PC-3 (cell line): Measurements from ENCODE around the gene GUCY2F. TPM values are rescaled to one million over a fixed set of nuclear protein-coding genes. Genes with fewer than 3 reads are reported as not detected.
A peak's percentile ranks its signal among the peaks of the same experiment; 100 is the strongest.

ENCODE experiments used
- ATAC-seq: fragments of 200-7000 bp; cut with Tn5 transposase; 2 replicates; pipeline ENCODE4 v1.9.1; 2020; ENCODE audit warnings: mild to moderate bottlenecking, moderate library complexity
- BruUV-seq: library from RNA; stranded (reverse); fragments of 400-500 nt; replicated peaks from 2 replicates; lab custom pipeline; 2021; lab: Mats Ljungman, UMichigan
- CTCF ChIA-PET: fragments of 300-600 bp; sonication (Branson Sonifier 250); formaldehyde crosslinking; loops from one replicate; lab custom pipeline; 2022; ENCODE audit warnings: antibody characterized with exemption; lab: Charles Lee
- POLR2A ChIA-PET: fragments of 300-600 bp; sonication (Branson Sonifier 250); formaldehyde crosslinking; loops from one replicate; lab custom pipeline; 2022; ENCODE audit warnings: antibody characterized with exemption; ENCODE audit not compliant: unreplicated experiment; lab: Charles Lee
- DNase-seq: peaks from one replicate; pipeline ENCODE4 v3.0.0-alpha.2; 2015
- H2AFZ ChIP-seq: fragments of 300-600 bp; sonication (generic); 2 replicates; pipeline ENCODE4 v1.6.0; 2016; ENCODE audit warnings: antibody characterized with exemption, low read length
- H3F3A ChIP-seq: fragments of 300-600 bp; sonication (generic); one replicate; pipeline ENCODE4 v1.6.0; 2017; ENCODE audit warnings: antibody characterized with exemption, low read length, control low read depth, mild to moderate bottlenecking; ENCODE audit not compliant: unreplicated experiment
- H3K27ac ChIP-seq: fragments of 300-600 bp; sonication (generic); 2 replicates; pipeline ENCODE4 v1.5.1; 2016; ENCODE audit warnings: mild to moderate bottlenecking, low read length
- H3K27me3 ChIP-seq: fragments of 300-600 bp; sonication (generic); 2 replicates; pipeline ENCODE4 v1.6.1; 2016; ENCODE audit warnings: low read length, mixed read lengths
- H3K36me3 ChIP-seq: fragments of 300-600 bp; sonication (generic); 2 replicates; pipeline ENCODE4 v1.6.1; 2016; ENCODE audit warnings: low read depth, mixed run types, low read length, mixed read lengths
- H3K4me1 ChIP-seq: fragments of 300-600 bp; sonication (generic); 2 replicates; pipeline ENCODE4 v1.5.1; 2016; ENCODE audit warnings: low read length; ENCODE audit not compliant: insufficient read depth
- H3K4me2 ChIP-seq: fragments of 300-600 bp; sonication (generic); 2 replicates; pipeline ENCODE4 v1.6.0; 2016; ENCODE audit warnings: low read length
- H3K4me3 ChIP-seq: fragments of 300-600 bp; sonication (generic); 2 replicates; pipeline ENCODE4 v1.5.1; 2016; ENCODE audit warnings: mild to moderate bottlenecking, low read length, mixed read lengths
- H3K79me2 ChIP-seq: fragments of 300-600 bp; sonication (generic); 2 replicates; pipeline ENCODE4 v1.6.1; 2017; ENCODE audit warnings: low read length, mixed read lengths
- H3K9ac ChIP-seq: fragments of 300-600 bp; sonication (generic); 2 replicates; pipeline ENCODE4 v1.6.0; 2016; ENCODE audit warnings: mild to moderate bottlenecking, low read length
- H3K9me2 ChIP-seq: fragments of 300-600 bp; sonication (generic); replicated peaks from 2 replicates; pipeline ENCODE4 v1.6.1; 2016; ENCODE audit warnings: mixed run types, low read length, mixed read lengths
- H3K9me3 ChIP-seq: fragments of 300-600 bp; sonication (generic); 2 replicates; pipeline ENCODE4 v1.6.1; 2016; ENCODE audit warnings: low read length, mixed read lengths
- H4K20me1 ChIP-seq: fragments of 300-600 bp; sonication (generic); 2 replicates; pipeline ENCODE4 v1.6.1; 2016; ENCODE audit warnings: low read length, mixed read lengths
- CTCF ChIP-seq: fragments of 300-600 bp; sonication (generic); conservative IDR thresholded peaks from 2 replicates; pipeline ENCODE4 v1.5.1; 2017; ENCODE audit warnings: antibody characterized with exemption, low read depth, mild to moderate bottlenecking, low read length
- EZH2 ChIP-seq: fragments of 300-600 bp; sonication (generic); IDR thresholded peaks from one replicate; pipeline ENCODE4 v1.6.1; 2017; ENCODE audit warnings: antibody characterized with exemption, mild to moderate bottlenecking, low read length; ENCODE audit not compliant: unreplicated experiment
- EZH2phosphoT487 ChIP-seq: fragments of 300-600 bp; sonication (generic); IDR thresholded peaks from 2 replicates; pipeline ENCODE4 v1.6.1; 2018; ENCODE audit warnings: mild to moderate bottlenecking, antibody characterized with exemption, low read length, borderline replicate concordance
- intact Hi-C: fragments of 100-400 bp; cut with micrococcal nuclease; formaldehyde crosslinking; loops from 2 replicates; pipeline ENCODE4 v1.9.0; 2023
- total RNA-seq: library from RNA; depleted of rRNA; stranded (reverse); fragments of >200 nt; gene quantifications from 2 replicates; pipeline ENCODE4 v1.2.3, GENCODE V29; 2014

Gene GUCY2F
- total RNA-seq, 1 experiment from 2014 or later, result not detected

GRCh38 chrX:109390556-109390955 lies 91.3 kb downstream of the GUCY2F start:
- BruUV-seq, result no TSS peak
- POLR2A ChIA-PET, result no interaction called here
- no peaks in the 10 kb centered on the region for H3K9me2 ChIP-seq
- H3K79me2 ChIP-seq, result no peaks in the 10 kb centered on the region
- H3K4me2 ChIP-seq, result no peak overlapping the region
- H3K4me3 ChIP-seq, result no peak overlapping the region
- H3K27me3 ChIP-seq, result peaks cover 13% of the 10 kb centered on the region
- no peaks in the 10 kb centered on the region for H4K20me1 ChIP-seq
- ATAC-seq (no peak), DNase-seq (no peak)
- no peak overlapping the region for H3K9ac ChIP-seq
- H2AFZ ChIP-seq, result no peak overlapping the region
- H3K9me3 ChIP-seq, result no peaks in the 10 kb centered on the region
- intact Hi-C loops, result no loop called here
- no peaks in the 10 kb centered on the region for H3K4me1 ChIP-seq
- TF ChIP-seq EZH2phosphoT487 (no peak), EZH2 (no peak), CTCF (no peak)
- no peaks in the 10 kb centered on the region for H3K36me3 ChIP-seq
- CTCF ChIA-PET, result no interaction called here
- H3K27ac ChIP-seq, result no peak overlapping the region
- no peaks in the 10 kb centered on the region for H3F3A ChIP-seq

- H3K79me2 ChIP-seq, result no peaks in the 10 kb centered on the region
- no peaks in the 10 kb centered on the region for H3K36me3 ChIP-seq
- H2AFZ ChIP-seq, result no peak overlapping the region
- TF ChIP-seq CTCF (no peak), EZH2 (no peak), EZH2phosphoT487 (no peak)
- peaks cover 13% of the 10 kb centered on the region for H3K27me3 ChIP-seq
- H3F3A ChIP-seq, result no peaks in the 10 kb centered on the region
- no peaks in the 10 kb centered on the region for H3K9me2 ChIP-seq
- no peak overlapping the region for H3K4me3 ChIP-seq
- no peak for DNase-seq
- POLR2A ChIA-PET, result no interaction called here
- ATAC-seq, result no peak
- no peak overlapping the region for H3K4me2 ChIP-seq
- no peaks in the 10 kb centered on the region for H4K20me1 ChIP-seq
- H3K4me1 ChIP-seq, result no peaks in the 10 kb centered on the region
- BruUV-seq, result no TSS peak
- no peak overlapping the region for H3K9ac ChIP-seq
- H3K27ac ChIP-seq, result no peak overlapping the region
- intact Hi-C loops, result no loop called here
- CTCF ChIA-PET, result no interaction called here
- no peaks in the 10 kb centered on the region for H3K9me3 ChIP-seq
Observed at GRCh38 chrX:109389917-109390316, 92.0 kb downstream of the GUCY2F start.

GRCh38 chrX:109384699-109385098 lies 97.2 kb downstream of the GUCY2F start:
- ATAC-seq, result no peak
- BruUV-seq, result no TSS peak
- H3K4me3 ChIP-seq, result no peak overlapping the region
- no peaks in the 10 kb centered on the region for H3F3A ChIP-seq
- no peaks in the 10 kb centered on the region for H3K36me3 ChIP-seq
- CTCF ChIA-PET, result interaction anchor here (1.0 to 1.2 kb wide), 2 partner anchors 685 to 1219 kb away, joined by 3 to 9 read pairs; no protein-coding TSS in a partner anchor
- no peaks in the 10 kb centered on the region for H3K4me1 ChIP-seq
- H2AFZ ChIP-seq, result no peak overlapping the region
- H3K27ac ChIP-seq, result no peak overlapping the region
- TF ChIP-seq CTCF, result peak; percentile 68
- no peak for TF ChIP-seq EZH2
- no peak overlapping the region for H3K9ac ChIP-seq
- POLR2A ChIA-PET, result no interaction called here
- no peaks in the 10 kb centered on the region for H3K9me2 ChIP-seq
- peaks cover 13% of the 10 kb centered on the region for H3K27me3 ChIP-seq
- DNase-seq, result peak; percentile 40
- no peaks in the 10 kb centered on the region for H3K9me3 ChIP-seq
- H3K79me2 ChIP-seq, result no peaks in the 10 kb centered on the region
- intact Hi-C loops, result no loop called here
- H4K20me1 ChIP-seq, result no peaks in the 10 kb centered on the region
- no peak overlapping the region for H3K4me2 ChIP-seq
